SJCRH30 (cell line): ENCODE measurements around the gene CCDC73. TPM values are rescaled to one million over a fixed set of nuclear protein-coding genes. Genes with fewer than 3 reads are reported as not detected.

Source experiments
- DNase-seq, 2 experiments: peaks; one replicate each; pipeline ENCODE4 v3.0.0-alpha.2; 2015 to 2020
- H3K27ac ChIP-seq: fragments of 250-450 bp; sonication (Bioruptor Pico); 2 replicates; pipeline ENCODE4 v1.5.1; 2020; ENCODE audit warnings: mild to moderate bottlenecking, moderate library complexity
- H3K27me3 ChIP-seq: fragments of 250-450 bp; sonication (Bioruptor Pico); 2 replicates; pipeline ENCODE4 v1.5.1; 2020; ENCODE audit warnings: mild to moderate bottlenecking, moderate library complexity
- H3K36me3 ChIP-seq: fragments of 250-450 bp; sonication (Bioruptor Pico); 2 replicates; pipeline ENCODE4 v1.5.1; 2020; ENCODE audit warnings: mild to moderate bottlenecking, moderate library complexity
- H3K4me1 ChIP-seq: fragments of 250-450 bp; sonication (Bioruptor Pico); 2 replicates; pipeline ENCODE4 v1.5.1; 2020; ENCODE audit warnings: mild to moderate bottlenecking, moderate library complexity
- H3K4me3 ChIP-seq: fragments of 250-450 bp; sonication (Bioruptor Pico); 2 replicates; pipeline ENCODE4 v1.5.1; 2020; ENCODE audit warnings: mild to moderate bottlenecking, moderate library complexity
- H3K9me3 ChIP-seq: fragments of 250-450 bp; sonication (Bioruptor Pico); replicated peaks from 2 replicates; pipeline ENCODE4 v1.5.1; 2020; ENCODE audit warnings: mild to moderate bottlenecking, moderate library complexity
- total RNA-seq: library from RNA; depleted of rRNA; stranded (reverse); fragments of >200 nt; shearing (Covaris generic); gene quantifications from 2 replicates; pipeline ENCODE4 v1.2.3, GENCODE V29; 2014

CCDC73 gene
- total RNA-seq, 1 experiment from 2014 or later = 0.02 TPM

DNA sequence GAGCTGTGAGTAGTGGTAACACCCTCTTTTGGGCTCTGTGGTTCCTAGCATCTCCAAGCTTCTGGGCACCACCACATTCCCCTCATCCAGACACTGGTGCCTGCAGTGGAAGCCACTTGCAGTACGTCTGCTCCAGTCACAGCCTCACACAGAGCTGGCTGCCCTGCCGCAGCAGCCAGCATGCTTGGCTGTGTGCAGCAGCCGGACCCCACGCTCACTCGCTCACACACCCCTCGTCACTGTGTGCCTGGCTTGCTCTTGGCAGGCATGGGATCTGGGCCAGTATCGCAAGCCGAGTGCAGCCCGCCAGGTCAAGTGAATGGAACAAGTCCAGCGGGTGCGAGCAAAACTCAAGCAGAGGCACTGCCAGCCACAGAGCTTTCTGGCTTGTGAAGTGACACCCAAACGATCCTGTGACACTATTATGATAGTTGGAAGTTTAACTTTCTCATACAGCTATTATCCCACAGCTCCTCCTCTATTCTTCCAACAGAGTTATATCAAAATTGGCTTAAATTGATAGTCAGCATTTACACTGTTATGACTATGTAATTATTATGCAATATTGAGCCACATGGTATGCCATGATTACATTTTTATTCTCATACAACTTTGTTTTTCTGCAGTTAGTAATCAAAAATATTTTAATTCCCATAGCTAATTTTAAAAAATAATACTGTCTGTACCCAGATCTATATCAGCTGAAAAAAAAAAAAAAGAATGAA lies 89.0 kb downstream of the CCDC73 start:
- Histone ChIP-seq H3K4me1 (no peaks in the 10 kb centered on the region), H3K27me3 (no peaks in the 10 kb centered on the region), H3K36me3 (no peaks in the 10 kb centered on the region), H3K4me3 (no peak overlapping the region), H3K27ac (no peak overlapping the region), H3K9me3 (no peaks in the 10 kb centered on the region)
- DNase-seq = no peak

DNA sequence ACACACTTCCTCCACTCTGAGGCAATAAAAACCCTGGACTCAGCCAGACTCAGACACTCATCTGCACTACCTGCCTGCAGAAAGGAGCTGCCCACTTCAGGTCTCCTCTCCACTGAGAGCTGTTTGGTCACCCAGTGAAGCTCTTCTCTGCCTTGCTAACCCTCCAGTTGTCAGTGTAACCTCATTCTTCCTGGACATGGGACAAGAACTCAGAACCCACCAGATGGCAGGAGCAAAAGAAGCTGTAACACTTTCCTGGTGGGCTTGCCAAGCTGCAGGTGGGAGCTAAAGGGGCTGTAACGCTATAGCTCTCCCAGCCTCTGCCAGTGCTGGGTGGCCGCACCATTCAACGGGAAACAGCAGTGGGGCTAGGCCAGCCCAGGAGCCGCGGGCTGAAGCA lies 89.7 kb downstream of the CCDC73 start:
- H3K27ac ChIP-seq = no peak overlapping the region
- H3K36me3 ChIP-seq = no peaks in the 10 kb centered on the region
- no peaks in the 10 kb centered on the region for H3K9me3 ChIP-seq
- no peak overlapping the region for H3K4me3 ChIP-seq
- DNase-seq = no peak
- H3K27me3 ChIP-seq = no peaks in the 10 kb centered on the region
- H3K4me1 ChIP-seq = no peaks in the 10 kb centered on the region

DNA sequence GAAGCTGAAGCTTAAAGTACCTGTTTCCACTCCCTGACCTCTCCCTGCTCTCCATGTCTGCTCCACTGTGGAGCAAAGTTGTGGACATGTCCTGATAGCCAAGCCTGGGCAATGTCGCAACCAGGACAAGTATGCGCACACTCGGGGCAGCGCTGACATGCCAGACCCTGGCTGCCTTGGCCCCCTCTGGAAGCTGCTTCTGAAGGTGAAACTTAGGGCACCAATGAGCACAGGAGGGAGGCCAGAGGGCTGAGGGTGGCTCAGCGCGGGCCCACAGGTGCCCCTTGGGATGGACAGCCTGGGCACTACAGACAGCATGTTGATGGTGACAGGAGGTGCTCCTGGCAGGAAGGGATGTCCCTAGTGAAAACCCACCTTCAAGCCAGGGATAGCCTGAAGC lies 90.2 kb downstream of the CCDC73 start:
- Histone ChIP-seq H3K9me3 (no peaks in the 10 kb centered on the region), H3K4me1 (no peaks in the 10 kb centered on the region), H3K27ac (no peak overlapping the region), H3K27me3 (no peaks in the 10 kb centered on the region), H3K4me3 (no peak overlapping the region), H3K36me3 (no peaks in the 10 kb centered on the region)
- no peak for DNase-seq

DNA sequence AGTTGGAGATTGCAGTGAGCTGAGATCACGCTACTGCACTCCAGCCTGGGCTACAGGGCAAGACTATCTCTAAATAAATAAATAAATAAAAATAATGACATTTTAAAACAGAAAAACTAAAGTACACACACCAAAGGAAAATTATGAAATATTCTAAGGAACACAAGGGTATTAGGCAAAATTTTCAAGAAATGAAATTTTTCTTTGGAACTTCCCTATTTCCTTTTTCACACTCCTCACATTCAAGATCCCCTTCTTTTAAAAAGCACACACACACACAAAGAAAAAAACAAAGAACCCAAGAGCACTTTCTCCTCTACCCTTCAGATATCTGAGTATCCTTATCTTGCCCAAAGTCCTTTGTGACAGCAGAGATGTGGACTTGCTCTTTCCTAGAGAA lies 92.8 kb downstream of the CCDC73 start:
- Histone ChIP-seq H3K27ac (no peak overlapping the region), H3K36me3 (no peaks in the 10 kb centered on the region), H3K4me1 (no peaks in the 10 kb centered on the region), H3K4me3 (no peak overlapping the region), H3K27me3 (no peaks in the 10 kb centered on the region), H3K9me3 (no peaks in the 10 kb centered on the region)
- no peak for DNase-seq

DNA sequence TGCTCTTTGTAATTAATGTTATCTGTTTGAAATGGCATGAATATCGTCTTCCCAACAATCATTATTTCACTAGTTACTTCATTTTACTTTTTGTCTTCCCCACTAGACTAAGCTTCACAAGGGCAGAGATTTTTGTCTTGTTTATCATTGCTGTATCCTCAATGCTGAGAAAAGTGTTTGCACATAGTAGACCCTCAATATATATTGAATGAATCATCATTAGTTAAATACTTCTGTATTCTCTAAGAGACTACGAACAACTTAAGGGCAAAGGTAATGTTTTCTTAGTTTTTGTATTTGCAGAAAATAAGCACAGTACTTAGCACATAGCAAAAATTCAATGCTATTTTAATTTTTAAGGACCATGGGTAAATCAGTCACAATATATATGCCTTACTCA lies 95.9 kb downstream of the CCDC73 start:
- H3K4me1 ChIP-seq = no peaks in the 10 kb centered on the region
- H3K27ac ChIP-seq = no peak overlapping the region
- no peaks in the 10 kb centered on the region for H3K9me3 ChIP-seq
- DNase-seq = no peak
- no peaks in the 10 kb centered on the region for H3K36me3 ChIP-seq
- H3K27me3 ChIP-seq = no peaks in the 10 kb centered on the region
- H3K4me3 ChIP-seq = no peak overlapping the region

DNA sequence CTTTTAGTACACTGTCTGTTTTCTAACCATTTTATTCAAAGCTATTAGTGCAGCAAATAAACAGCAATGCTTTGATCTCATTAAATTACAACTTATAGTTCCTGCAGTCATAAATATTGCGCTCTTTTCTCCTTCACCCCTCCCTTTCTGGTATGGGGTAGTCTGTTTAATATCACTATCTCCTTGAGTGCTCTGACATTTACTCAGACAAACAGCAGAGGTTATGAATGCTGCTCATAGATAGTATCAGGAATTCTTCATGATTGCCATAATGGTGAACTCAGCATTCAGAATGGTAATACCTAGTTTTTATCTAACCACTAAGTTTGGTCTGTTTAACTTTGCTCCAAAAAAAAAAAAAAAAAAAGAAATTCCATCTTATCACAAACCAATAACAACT lies 123.4 kb downstream of the CCDC73 start:
- Histone ChIP-seq H3K9me3 (0 out of 2 replicates have a peak, but pooled peaks cover 2% of the 10 kb centered on the region), H3K4me1 (no peaks in the 10 kb centered on the region), H3K27ac (no peak overlapping the region), H3K4me3 (no peak overlapping the region), H3K36me3 (no peaks in the 10 kb centered on the region), H3K27me3 (peaks cover 4% of the 10 kb centered on the region)
- DNase-seq = no peak

DNA sequence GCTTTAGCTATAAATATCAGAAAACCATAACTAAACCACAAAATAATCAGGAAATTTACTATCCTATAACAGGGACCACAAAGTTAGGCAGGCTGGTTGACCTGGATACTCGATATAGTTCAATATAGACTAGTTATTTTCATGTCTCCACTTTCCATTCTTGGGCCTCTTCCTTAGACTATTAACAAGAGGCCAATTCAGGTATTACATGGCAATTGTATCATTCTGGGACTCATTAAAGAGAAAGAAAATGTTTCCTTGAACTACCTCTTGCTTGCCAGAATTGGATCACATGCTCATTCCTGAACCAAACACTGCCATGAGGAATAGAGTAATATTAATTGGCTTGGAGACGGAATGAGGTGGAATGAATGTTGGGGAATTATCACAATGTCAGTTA lies 134.8 kb downstream of the CCDC73 start:
- Histone ChIP-seq H3K27ac (no peak overlapping the region), H3K36me3 (no peaks in the 10 kb centered on the region), H3K27me3 (0 out of 2 replicates have a peak, but pooled peaks cover 5% of the 10 kb centered on the region), H3K9me3 (no peaks in the 10 kb centered on the region), H3K4me1 (no peaks in the 10 kb centered on the region), H3K4me3 (no peak overlapping the region)
- DNase-seq = no peak

DNA sequence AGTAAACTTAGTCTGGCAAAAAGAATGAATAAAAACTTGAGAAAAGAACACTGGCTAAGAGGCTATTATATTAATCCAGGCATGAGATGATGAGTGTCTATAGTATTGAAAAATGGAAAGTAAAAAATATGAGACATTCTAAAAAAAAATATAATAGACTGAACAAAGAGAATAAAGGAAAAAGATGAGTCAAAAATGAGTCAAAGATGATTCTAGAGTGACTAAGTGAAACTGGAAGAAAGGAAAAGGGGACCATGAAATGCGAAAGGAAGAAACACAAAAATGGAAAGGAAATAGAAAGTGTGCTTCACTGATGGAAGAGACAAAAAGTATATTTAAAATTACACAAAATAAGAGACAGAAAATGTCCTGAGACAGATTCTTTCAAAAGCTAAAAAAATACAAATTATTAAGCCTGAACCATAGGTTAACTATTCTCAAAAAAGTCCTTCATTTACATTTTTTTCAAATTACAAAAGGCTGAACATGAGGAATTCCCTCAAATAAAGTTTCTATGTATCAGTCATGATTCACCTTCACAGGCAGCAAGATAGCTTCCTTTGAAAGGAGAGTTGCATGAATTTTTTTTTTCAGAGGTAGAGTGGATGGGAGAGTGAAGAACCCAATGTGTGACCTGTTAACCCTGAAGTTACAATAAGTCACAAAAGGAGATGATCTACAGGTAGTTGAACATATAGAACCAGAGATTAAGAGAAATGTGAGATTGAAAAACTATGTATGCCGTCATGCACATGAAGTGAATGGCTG lies 135.6 kb downstream of the CCDC73 start:
- Histone ChIP-seq H3K36me3 (no peaks in the 10 kb centered on the region), H3K9me3 (no peaks in the 10 kb centered on the region), H3K4me3 (no peak overlapping the region), H3K27ac (no peak overlapping the region), H3K27me3 (0 out of 2 replicates have a peak, but pooled peaks cover 5% of the 10 kb centered on the region), H3K4me1 (no peaks in the 10 kb centered on the region)
- DNase-seq = no peak

DNA sequence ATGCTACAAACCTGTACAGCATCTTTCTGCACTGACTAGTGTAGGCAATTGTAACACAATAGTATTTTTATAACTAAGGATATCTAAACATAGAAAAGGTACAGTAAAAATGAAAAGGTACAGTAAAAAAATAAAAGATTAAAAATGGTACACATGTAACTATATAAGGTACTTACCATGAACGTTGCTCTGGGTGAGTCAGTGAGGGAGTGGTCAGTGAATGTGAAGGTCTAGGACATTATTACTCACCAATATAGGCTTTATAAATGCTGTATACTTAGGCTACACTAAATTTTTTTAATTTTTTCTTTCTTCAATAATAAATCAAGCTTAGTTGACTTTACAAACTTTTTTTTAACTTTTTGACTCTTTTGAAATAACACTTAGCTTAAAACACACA lies 150.9 kb downstream of the CCDC73 start:
- Histone ChIP-seq H3K9me3 (no peaks in the 10 kb centered on the region), H3K27ac (no peak overlapping the region), H3K27me3 (no peaks in the 10 kb centered on the region), H3K36me3 (no peaks in the 10 kb centered on the region), H3K4me1 (no peaks in the 10 kb centered on the region), H3K4me3 (no peak overlapping the region)
- DNase-seq = no peak

DNA sequence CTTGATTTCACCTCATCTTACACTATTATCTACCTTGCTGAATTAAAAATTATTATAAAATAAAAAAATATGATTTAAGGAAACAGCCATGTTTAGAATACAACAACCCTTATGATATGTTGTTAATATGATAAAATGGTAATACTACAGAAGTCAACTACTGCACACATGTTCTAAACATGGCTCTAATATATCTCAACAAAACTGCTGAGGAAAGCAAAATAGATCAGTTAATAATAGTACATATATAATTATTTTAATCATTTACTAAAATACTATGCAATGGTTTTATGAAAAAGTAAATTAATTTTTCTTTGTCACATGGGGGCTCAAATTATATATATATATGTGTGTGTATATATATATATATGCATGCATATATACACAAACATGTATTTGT lies 153.1 kb downstream of the CCDC73 start:
- DNase-seq = no peak
- no peak overlapping the region for H3K27ac ChIP-seq
- no peaks in the 10 kb centered on the region for H3K27me3 ChIP-seq
- H3K9me3 ChIP-seq = no peaks in the 10 kb centered on the region
- no peaks in the 10 kb centered on the region for H3K4me1 ChIP-seq
- no peaks in the 10 kb centered on the region for H3K36me3 ChIP-seq
- no peak overlapping the region for H3K4me3 ChIP-seq

DNA sequence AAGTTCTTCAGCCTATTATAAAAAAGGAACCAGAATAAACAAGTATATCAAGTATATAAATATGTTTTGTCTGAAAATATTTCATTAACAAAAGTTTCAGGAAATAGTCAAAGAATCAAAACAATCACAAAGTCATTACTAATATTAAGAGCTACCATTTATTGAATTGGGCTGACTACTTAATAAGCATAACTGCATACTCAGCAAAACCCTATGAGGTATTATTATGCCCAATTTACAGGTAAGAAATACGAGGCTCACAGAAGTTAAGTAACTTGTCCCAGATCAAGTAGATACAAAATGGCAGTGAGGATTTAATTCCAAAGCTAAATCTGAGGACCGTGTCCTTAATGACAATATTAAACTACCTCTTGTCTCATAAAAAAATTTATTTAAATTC lies 158.6 kb downstream of the CCDC73 start:
- no peaks in the 10 kb centered on the region for H3K27me3 ChIP-seq
- H3K27ac ChIP-seq = no peak overlapping the region
- no peaks in the 10 kb centered on the region; the same call in 1 of the 2 replicates for H3K9me3 ChIP-seq
- H3K36me3 ChIP-seq = no peaks in the 10 kb centered on the region
- no peak for DNase-seq
- no peak overlapping the region for H3K4me3 ChIP-seq
- H3K4me1 ChIP-seq = no peaks in the 10 kb centered on the region

DNA sequence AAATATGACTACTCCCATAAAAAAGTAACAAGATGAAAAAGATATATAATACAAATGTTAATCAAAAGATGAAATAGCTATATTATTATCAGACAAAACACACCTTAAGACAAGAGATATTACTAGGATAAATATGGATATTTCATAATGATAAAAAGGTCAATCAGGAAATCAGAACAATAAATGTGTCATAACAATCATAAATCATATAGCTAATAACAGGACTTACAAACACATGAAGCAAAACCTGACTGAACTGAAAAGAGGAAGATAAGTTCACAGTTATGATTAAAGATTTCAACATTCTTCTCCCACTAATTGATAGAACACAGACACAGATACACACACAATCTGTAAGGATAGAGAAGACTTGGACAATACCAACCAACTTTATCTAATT lies 163.6 kb downstream of the CCDC73 start:
- no peak for DNase-seq
- no peaks in the 10 kb centered on the region for H3K36me3 ChIP-seq
- H3K27me3 ChIP-seq = no peaks in the 10 kb centered on the region
- no peaks in the 10 kb centered on the region; the same call in 1 of the 2 replicates for H3K9me3 ChIP-seq
- no peak overlapping the region for H3K27ac ChIP-seq
- no peak overlapping the region for H3K4me3 ChIP-seq
- no peaks in the 10 kb centered on the region for H3K4me1 ChIP-seq

DNA sequence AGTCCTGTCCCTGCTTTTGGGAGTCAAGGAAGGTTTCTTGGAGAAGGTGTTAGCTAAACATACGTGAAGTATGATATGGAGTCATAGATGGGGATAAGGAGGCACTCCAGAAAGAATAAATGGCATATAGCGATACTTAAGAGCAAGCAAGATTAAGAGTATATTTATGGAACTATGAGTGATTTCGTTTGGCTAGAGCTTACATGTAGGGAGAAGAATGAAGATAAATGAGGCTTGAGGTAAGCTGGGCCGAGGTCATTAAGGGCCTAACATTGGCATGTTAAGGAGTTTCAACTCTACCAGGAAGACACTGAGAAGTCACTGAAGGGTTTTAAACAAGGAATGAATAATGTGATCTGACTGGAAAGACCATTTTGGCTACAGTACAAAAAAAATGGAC lies 177.6 kb downstream of the CCDC73 start:
- Histone ChIP-seq H3K27me3 (no peaks in the 10 kb centered on the region), H3K36me3 (no peaks in the 10 kb centered on the region), H3K27ac (no peak overlapping the region), H3K4me3 (no peak overlapping the region), H3K4me1 (no peaks in the 10 kb centered on the region), H3K9me3 (no peaks in the 10 kb centered on the region)
- no peak for DNase-seq

DNA sequence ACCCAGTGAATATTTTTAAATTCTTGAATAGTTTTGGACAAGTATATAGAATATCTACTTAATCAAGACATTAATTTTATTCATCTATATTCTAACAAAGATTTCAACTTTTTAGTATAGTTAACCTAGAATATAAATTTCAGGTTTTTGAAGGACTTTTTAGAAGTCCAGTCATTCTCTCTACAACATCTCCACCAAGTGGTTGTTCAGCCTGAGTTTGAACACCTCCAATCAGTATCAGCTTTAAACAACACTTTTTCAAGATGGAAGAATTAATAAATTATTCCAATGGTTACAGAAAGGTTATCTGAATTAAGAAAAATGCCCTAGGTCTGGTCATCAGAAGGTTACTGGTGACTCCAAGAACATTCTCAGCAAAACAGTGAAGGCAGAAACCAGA lies 179.0 kb downstream of the CCDC73 start:
- Histone ChIP-seq H3K27me3 (no peaks in the 10 kb centered on the region), H3K27ac (no peak overlapping the region), H3K9me3 (no peaks in the 10 kb centered on the region), H3K36me3 (no peaks in the 10 kb centered on the region), H3K4me1 (no peaks in the 10 kb centered on the region), H3K4me3 (no peak overlapping the region)
- DNase-seq = no peak

DNA sequence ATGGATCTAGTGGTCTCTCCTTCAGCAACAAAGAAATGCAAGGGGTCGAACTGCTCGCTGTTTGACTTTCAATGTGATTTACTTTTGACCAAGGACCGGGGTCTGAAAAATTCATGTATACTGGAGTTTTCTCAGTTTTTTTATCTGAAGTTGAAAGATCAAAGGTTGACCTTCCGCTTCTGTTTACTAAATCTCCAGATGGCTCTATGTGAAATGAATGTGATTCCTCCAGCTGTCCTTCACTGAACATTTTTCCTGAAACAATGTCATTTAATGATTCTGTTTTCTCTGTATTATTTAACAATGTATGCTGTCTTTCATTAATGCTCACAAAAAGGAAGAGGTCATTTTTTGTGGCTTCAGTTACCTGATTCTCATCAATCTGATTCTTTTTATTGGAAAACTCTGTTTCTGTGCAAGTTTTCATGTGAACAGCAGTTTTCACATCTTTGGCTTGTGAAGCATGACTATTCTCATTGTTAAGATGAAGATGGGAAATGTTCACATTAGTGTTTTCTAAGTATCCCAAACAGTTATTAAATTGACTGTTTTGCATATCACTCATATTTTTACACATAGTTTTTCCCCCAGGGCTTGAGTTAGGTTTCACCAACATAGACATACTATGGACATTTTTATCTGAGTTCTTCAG lies 180.8 kb downstream of the CCDC73 start:
- Histone ChIP-seq H3K36me3 (no peaks in the 10 kb centered on the region), H3K4me3 (no peak overlapping the region), H3K27me3 (no peaks in the 10 kb centered on the region), H3K27ac (no peak overlapping the region), H3K4me1 (no peaks in the 10 kb centered on the region), H3K9me3 (no peaks in the 10 kb centered on the region)
- DNase-seq = no peak
